Endothelial cell (in vitro differentiated cells): ENCODE data around the gene ECE1. TPM values are rescaled to one million over a fixed set of nuclear protein-coding genes. Genes with fewer than 3 reads are reported as not detected.

ENCODE experiments used
- DNase-seq: peaks from one replicate; pipeline ENCODE4 v3.0.0; 2021; ENCODE audit warnings: low spot score
- H3K27ac Mint-ChIP-seq: one replicate; pipeline ENCODE4 v1.8.0; 2021; ENCODE audit warnings: mixed read lengths, inconsistent platforms; ENCODE audit not compliant: unreplicated experiment
- H3K27me3 Mint-ChIP-seq: one replicate; pipeline ENCODE4 v1.8.0; 2021; ENCODE audit warnings: mild to moderate bottlenecking, moderate library complexity, mixed read lengths, inconsistent platforms; ENCODE audit not compliant: unreplicated experiment
- H3K36me3 Mint-ChIP-seq: one replicate; pipeline ENCODE4 v1.8.0; 2021; ENCODE audit warnings: mild to moderate bottlenecking, low read depth, mixed read lengths, inconsistent platforms; ENCODE audit not compliant: unreplicated experiment
- H3K4me1 Mint-ChIP-seq: one replicate; pipeline ENCODE4 v1.8.0; 2021; ENCODE audit warnings: mild to moderate bottlenecking, mixed read lengths, inconsistent platforms; ENCODE audit not compliant: unreplicated experiment
- H3K4me3 Mint-ChIP-seq: one replicate; pipeline ENCODE4 v1.8.0; 2021; ENCODE audit warnings: mild to moderate bottlenecking, mixed read lengths, inconsistent platforms; ENCODE audit not compliant: unreplicated experiment
- H3K9me3 Mint-ChIP-seq: one replicate; pipeline ENCODE4 v1.8.0; 2021; ENCODE audit warnings: mixed read lengths, inconsistent platforms; ENCODE audit not compliant: unreplicated experiment
- total RNA-seq: library from RNA; stranded (reverse); fragmentation: NEBNext Ultra II Directional; extraction: Animal tissue kit (Norgen Biotek cat#: 25700); gene quantifications from one replicate; pipeline ENCODE4 v1.2.1, GENCODE V29; 2021; ENCODE audit not compliant: unreplicated experiment
- TF ChIP-seq, protein P1 (sequence below): fragments of 200-600 bp; sonication (generic); IDR thresholded peaks from one replicate; pipeline ENCODE4 v1.5.0; 2021; ENCODE audit warnings: antibody characterized with exemption; ENCODE audit not compliant: unreplicated experiment

Gene ECE1
- total RNA-seq, 1 donor from 2014 or later: 328 TPM

DNA sequence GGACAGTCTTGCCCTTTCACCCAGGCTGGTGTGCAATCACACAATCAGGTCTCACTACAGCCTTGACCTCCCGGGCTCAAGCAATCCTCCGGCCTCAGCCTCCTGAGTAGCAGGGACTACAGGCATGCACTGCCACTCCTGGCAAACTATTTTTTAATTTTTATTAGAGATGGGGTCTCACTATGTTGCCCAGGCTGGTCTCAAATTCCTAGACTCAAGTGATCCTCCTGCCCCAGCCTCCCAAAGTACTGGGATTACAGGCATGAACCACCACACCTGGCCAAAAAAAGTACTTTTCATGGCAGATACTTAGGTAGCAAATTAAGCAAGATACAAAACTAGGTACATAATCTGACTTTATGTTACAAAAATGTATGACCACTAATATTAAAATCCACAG lies 121.8 kb downstream of the ECE1 start:
- Mint-ChIP-seq H3K4me1 (peaks cover 9% of the 10 kb centered on the region), H3K27me3 (no peaks in the 10 kb centered on the region), H3K27ac (no peak overlapping the region), H3K4me3 (no peak overlapping the region), H3K36me3 (peaks cover 28% of the 10 kb centered on the region), H3K9me3 (no peaks in the 10 kb centered on the region)
- no peak for DNase-seq
- TF ChIP-seq, protein P1, sequence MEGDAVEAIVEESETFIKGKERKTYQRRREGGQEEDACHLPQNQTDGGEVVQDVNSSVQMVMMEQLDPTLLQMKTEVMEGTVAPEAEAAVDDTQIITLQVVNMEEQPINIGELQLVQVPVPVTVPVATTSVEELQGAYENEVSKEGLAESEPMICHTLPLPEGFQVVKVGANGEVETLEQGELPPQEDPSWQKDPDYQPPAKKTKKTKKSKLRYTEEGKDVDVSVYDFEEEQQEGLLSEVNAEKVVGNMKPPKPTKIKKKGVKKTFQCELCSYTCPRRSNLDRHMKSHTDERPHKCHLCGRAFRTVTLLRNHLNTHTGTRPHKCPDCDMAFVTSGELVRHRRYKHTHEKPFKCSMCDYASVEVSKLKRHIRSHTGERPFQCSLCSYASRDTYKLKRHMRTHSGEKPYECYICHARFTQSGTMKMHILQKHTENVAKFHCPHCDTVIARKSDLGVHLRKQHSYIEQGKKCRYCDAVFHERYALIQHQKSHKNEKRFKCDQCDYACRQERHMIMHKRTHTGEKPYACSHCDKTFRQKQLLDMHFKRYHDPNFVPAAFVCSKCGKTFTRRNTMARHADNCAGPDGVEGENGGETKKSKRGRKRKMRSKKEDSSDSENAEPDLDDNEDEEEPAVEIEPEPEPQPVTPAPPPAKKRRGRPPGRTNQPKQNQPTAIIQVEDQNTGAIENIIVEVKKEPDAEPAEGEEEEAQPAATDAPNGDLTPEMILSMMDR: no peak

Other genes with a start within 250 kb of the ECE1 start
- gene EIF4G3, start 113.6 kb downstream of the ECE1 start, total RNA-seq: 87.6 TPM
- gene NBPF3, start 149.7 kb upstream of the ECE1 start, total RNA-seq: 11.1 TPM
- 11.7 TPM for gene ALPL, start 219.0 kb upstream of the ECE1 start, total RNA-seq